Stimulated activated CD8-positive, alpha-beta memory T cell treated with anti-CD3 and anti-CD28 coated beads, Interleukin-15, amount 100 ng/mL, for 48 hours (primary cell): ENCODE measurements around the gene RNF220.
A peak's percentile ranks its signal among the peaks of the same experiment; 100 is the strongest.
"Not testable (repeated sequence)": the region's sequence is repeated elsewhere in the genome, so short reads cannot be mapped to it uniquely, and the experiment has no call there.

Experiments used
- DNase-seq, 2 donors: peaks; one replicate each; pipeline ENCODE4 v3.0.0-alpha.2; 2020; ENCODE audit warnings: low read depth in 2 of 2

The RNF220 gene

GRCh38 chr1:44489481-44489880 lies 84.4 kb downstream of the RNF220 start:
- DNase-seq, result no peak

GRCh38 chr1:44496541-44497171 lies 91.6 kb downstream of the RNF220 start:
- DNase-seq, result no peak

DNA sequence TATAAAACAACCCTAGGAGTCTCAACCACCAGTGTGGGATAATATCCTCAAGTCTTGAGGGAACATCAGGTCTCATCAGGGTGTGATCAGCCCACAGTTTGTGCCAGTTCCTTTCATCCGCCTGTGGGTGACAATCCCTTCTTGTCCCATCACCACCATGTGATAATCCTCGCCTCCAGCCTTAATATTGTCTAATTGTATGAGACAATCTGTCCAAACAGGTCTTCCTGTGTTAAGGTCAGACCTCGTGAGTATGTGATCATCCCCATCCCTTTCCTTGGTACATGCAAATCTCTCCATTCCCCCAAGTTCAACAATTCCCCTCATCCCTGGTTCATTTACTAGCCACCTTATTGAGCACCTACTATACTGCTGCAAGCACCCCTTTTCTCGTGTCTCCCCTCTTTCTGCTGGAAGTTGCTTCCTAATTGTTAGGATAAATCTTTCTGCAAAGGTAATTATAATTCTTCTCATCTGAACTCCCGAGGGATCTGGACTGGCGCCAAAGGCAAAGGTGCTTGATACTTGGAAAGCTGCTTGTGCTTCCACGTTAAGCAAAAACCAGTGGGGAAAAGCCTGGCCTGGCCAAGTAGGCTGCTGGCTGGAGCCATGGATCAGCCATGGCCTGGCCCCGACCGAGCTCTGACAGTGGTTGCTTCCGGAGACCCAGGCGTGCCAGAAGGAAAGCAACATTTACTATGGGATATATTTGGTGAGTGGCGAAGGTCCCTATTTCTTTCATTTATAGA lies 92.5 kb downstream of the RNF220 start:
- DNase-seq, result no peak

- no peak for DNase-seq
These were observed 94.3 kb downstream of the RNF220 start for GRCh38 chr1:44499306-44499705.

DNA sequence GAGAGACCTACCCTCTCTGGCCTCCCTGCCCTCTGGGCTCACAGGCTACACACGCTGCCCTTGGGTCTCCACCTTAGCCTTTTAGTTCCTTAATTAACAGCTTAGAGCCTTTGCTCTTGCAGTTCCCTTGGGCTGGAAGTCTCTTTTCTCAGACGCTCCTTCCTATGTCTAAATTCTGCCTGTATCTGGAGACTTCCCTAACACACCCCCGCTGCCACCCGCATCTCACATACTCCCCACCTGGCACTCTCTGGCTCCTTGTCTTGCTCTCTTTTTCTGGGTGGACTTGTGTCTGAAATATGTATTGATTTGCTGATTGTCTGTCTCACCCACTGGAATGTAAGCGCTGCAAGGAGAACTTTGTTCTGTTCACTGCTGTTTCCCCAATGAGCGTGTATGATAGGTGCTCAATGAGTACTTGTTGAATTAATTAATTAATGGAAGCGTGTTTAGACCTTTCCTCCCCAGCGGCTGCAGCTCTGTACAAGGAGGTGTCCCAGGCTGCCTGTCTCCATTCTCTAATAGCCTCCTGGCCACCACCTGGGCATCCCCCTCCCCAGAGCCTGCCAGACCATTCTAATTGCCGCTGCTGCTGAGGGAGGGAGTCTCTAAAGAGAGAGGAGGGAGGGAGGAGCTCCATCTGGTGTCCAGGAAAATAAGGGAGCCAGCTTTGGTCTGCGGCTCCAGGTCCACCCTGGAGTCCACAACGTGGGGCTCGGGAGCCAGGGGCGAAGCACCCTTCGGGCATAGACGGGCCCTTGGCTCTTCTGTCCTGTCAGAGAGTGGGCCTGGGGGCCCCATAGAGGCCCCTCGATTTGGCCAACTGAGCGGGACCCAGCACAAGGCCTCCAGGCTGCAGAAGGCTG lies 95.4 kb downstream of the RNF220 start:
- no peak for DNase-seq

DNA sequence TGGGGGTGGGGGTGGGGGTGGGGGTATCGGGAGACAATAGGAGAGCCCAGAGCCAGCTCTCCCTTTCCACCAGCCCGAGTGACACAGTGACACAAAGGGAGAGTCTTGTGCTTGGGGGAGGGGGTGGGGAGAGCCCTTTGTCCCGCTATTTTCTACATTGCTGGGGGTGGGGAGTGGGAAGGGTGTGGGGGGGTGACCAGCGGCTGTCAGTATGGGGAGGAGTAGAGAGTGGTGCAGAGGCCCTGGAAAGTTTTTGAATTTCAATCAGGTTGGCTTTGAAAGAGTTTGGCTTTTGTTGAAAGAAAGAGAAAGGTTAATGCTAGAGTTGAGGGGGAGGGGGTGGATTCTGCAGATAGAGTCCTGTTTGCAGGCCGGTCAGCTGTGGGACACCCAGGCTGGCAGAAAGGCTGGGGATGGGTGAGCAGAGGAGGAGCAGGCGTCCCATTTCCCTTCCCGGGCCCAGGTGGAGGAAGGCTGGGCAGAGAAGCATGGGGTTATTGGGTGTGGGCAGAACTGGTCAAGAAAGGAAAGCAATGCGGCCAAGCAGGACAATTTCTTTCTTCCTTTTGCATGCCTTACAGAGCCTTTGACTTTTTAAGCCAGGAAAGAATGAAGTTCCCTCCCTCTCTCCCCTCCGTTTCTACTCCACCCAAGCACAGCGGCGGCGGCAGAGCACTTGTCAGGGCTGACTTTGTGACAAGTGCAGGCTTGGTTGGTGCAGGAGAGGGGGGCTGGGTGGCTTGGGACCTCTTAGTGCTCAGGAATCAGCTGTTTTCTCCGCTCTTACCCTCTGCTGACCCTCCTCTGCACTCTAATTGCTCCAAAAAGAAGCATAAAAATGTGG lies 96.2 kb downstream of the RNF220 start:
- DNase-seq, result no peak

GRCh38 chr1:44502823-44503222 lies 97.8 kb downstream of the RNF220 start:
- not testable (repeated sequence) for DNase-seq

GRCh38 chr1:44503625-44504024 lies 98.6 kb downstream of the RNF220 start:
- DNase-seq, result no peak

GRCh38 chr1:44505210-44505993 lies 100.3 kb downstream of the RNF220 start:
- DNase-seq, result no peak

GRCh38 chr1:44507490-44508396 lies 102.7 kb downstream of the RNF220 start:
- DNase-seq, result no peak

DNA sequence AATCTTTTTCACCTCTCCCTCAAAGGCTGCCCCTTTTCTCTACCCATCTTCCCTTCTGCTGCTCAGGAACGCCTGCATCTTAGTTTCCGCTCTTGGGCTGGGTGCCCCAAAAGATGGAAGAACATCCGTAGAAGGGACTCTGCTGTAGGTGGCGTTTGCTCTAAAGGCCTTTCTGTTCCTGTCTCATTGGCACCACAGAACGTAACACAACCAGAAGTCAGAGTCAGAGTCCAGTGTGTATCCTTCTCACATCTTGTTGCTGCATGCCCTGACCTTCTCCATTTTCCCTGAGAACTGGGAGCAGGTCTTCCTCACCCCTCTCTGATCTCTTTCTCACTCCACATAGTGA lies 103.3 kb downstream of the RNF220 start:
- DNase-seq, result no peak

DNA sequence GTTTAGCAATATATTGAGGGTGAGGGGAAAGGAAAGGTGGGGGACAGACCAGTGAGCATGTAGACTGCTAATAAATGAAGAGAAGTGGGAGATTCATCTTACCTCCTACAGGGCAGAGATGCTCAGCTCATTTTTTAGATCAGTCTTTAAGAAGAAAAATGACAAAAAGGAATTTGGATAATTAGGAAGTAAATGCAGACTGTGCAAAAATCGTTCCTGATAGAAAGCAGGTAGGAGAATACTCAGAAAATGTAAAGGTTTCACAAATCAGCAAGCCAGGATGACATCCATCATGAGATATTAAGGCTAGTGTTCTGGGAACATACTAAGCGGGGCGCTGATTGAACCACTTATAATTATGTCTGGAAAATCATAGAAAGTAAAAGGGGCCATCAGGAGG lies 106.3 kb downstream of the RNF220 start:
- no peak for DNase-seq

GRCh38 chr1:44511769-44512168 lies 106.7 kb downstream of the RNF220 start:
- peak in 1 of 2 donors; percentile 8 for DNase-seq

DNA sequence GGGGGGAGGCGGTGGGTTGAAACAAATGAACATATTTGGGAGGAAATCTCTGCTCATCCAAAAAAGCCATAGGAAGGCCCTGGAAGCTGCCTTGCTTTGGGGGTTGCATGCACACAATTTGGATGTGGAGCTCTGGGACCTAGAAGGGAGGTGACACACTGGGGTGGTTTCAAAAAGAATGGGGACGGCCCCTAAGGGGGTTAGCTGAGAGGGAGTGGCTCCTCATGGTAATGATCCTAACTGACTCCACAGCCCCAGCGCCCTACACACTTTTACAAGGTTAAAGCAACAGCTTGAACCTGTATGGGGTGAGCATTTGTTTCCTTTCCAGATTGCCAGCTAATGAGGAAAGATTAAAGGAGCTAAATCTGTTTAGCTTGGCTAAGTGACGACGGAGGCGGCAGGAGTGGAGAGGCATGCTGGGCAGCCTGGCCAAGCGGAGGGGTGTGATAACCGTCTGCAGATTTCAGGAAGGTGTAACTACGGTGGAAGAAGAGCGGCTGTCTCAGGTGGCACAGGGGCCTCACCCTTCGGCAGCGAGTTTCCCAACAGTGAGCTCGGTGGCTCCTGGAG lies 107.3 kb downstream of the RNF220 start:
- no peak for DNase-seq

- DNase-seq, result no peak
These were observed 108.1 kb downstream of the RNF220 start for GRCh38 chr1:44513111-44513510.

DNA sequence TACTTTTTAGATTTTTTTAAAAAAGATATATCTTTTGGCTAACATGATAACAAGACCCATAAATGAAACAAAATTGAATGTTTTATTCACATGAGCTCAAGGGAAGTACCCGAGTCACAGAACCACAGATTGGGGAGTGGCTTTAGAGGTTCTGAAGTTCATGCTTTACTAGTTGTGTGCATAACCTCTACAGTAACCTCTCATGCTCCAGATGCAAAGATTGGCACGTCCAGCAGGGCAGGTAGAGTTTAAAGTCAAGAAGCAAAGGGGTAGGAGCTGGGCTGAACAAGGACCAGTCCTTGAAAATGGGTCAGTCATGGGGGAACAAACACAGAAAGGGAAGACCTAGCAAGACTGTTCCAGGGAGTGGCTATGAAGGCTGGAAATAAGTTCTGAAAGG lies 109.6 kb downstream of the RNF220 start:
- no peak for DNase-seq

DNA sequence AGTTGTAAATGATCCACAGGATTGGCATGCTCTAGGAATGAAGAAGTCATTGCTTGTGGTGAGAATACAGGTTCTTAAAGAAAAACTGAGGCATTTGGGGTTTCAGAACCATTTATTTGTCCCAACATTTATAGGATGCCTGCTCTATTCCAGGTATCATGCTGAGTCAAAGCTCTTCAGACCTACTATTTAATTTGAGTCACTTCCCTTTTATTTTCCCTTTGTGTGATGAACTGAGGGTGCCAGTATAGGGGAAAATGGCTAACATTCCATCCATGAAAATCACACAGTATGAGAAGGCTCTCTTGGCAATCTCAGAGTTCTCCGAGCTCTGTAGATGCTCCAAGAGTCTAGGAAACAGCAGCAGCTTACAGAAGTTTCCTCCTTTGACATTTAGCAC lies 110.4 kb downstream of the RNF220 start:
- no peak for DNase-seq

DNA sequence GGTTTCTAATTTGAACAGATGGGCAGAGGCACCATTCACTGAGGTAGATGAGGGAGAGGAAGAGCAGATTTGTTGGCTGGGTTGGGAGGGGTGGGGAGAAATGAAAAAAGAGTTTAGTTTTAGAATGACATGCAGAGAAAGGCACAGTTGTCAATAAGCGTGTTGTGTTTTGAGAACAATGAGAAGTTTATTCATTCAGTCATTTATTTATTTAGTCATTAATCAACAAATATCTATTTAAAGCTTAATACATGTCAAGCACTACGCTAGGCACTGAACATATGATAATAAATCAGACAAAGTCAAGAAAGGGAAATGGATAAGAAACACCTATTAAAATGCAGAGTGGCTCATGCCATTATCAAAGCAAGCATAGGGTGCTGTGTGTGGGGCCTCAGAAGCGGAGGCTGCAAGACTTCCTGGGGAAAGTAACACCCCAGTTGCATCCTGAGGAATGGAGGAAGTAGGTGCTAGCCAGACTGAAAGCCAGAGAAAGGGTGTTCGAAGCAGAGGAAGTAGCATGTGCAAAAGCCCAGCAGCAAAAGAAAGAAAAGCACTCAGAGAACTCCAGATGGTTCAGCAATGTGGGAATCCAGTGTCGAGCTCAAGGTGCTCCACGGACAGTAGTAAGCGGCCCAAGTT lies 114.1 kb downstream of the RNF220 start:
- no peak for DNase-seq
